GM12878 (cell line): ENCODE data around the gene CNTN4.

ENCODE experiments used
- BMI1 ChIP-seq: fragments of 450-650 bp; IDR thresholded peaks from 2 replicates; pipeline ENCODE4 v1.6.1; 2016; ENCODE audit warnings: mild to moderate bottlenecking, moderate library complexity, borderline replicate concordance
- CTCF ChIP-seq, 3 experiments: IDR thresholded peaks in 2 of 3; conservative IDR thresholded peaks in 1 of 3; 2 replicates each; pipeline ENCODE4 v1.5.1; 2011; ENCODE audit warnings: low read depth in 3 of 3, low read length in 3 of 3, mild to moderate bottlenecking in 3 of 3, control low read depth in 2 of 3, moderate library complexity in 2 of 3, inconsistent platforms in 1 of 3, mixed read lengths in 1 of 3; ENCODE audit not compliant: control insufficient read depth in 2 of 3, insufficient read depth in 1 of 3; ENCODE audit errors: extremely low read depth in 1 of 3
- EGR1 ChIP-seq, 2 experiments: IDR thresholded peaks; 1 replicate in 1 of 2; 2 replicates in 1 of 2; pipeline ENCODE4 v1.6.1; 2011 to 2012; ENCODE audit warnings: low read depth in 2 of 2, low read length in 2 of 2, borderline replicate concordance in 1 of 2, mild to moderate bottlenecking in 1 of 2, moderate library complexity in 1 of 2
- GABPA ChIP-seq: IDR thresholded peaks from 2 replicates; pipeline ENCODE4 v1.6.1; 2014; ENCODE audit warnings: antibody characterized with exemption, low read depth, mild to moderate bottlenecking, inconsistent platforms
- JUNB ChIP-seq: IDR thresholded peaks from 2 replicates; pipeline ENCODE4 v1.6.1; 2016; ENCODE audit warnings: antibody characterized with exemption, mild to moderate bottlenecking
- MLLT1 ChIP-seq: fragments of 450-650 bp; IDR thresholded peaks from 2 replicates; pipeline ENCODE4 v1.6.1; 2016; ENCODE audit warnings: mild to moderate bottlenecking
- NFYA ChIP-seq: IDR thresholded peaks from 2 replicates; pipeline ENCODE4 v1.6.1; 2011; ENCODE audit warnings: low read depth, mild to moderate bottlenecking, low read length, improper control_type of control experiment, borderline replicate concordance
- POLR2AphosphoS5 ChIP-seq: IDR thresholded peaks from 2 replicates; pipeline ENCODE4 v1.6.1; 2011; ENCODE audit warnings: mild to moderate bottlenecking, low read length, inconsistent platforms
- SKIL ChIP-seq: fragments of 450-650 bp; IDR thresholded peaks from 2 replicates; pipeline ENCODE4 v1.6.1; 2017; ENCODE audit warnings: mild to moderate bottlenecking, low read depth, inconsistent platforms; ENCODE audit not compliant: poor library complexity, severe bottlenecking
- TF ChIP-seq, protein P1 (sequence below): IDR thresholded peaks from 2 replicates; pipeline ENCODE4 v1.6.1; 2012; ENCODE audit warnings: low read depth, low read length, improper control_type of control experiment

- TF ChIP-seq GABPA (no peak), CTCF (IDR thresholded peaks at IDR 0.05 in 2 of 3, conservative IDR thresholded peaks at IDR 0.05 in 1 of 3; ENCODE audit: control insufficient read depth in 2 of 3, extremely low read depth in 1 of 3, insufficient read depth in 1 of 3, low read depth in 3 of 3, low read length in 3 of 3) (no peak), NFYA (no peak), SKIL (no peak), JUNB (no peak), EGR1 (IDR thresholded peaks at IDR 0.05; ENCODE audit: borderline replicate concordance in 1 of 2, low read depth in 2 of 2, low read length in 2 of 2) (no peak), MLLT1 (no peak), BMI1 (no peak), POLR2AphosphoS5 (no peak)
- TF ChIP-seq, protein P1, sequence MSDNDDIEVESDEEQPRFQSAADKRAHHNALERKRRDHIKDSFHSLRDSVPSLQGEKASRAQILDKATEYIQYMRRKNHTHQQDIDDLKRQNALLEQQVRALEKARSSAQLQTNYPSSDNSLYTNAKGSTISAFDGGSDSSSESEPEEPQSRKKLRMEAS: no peak
These were observed 752.7 kb downstream of the CNTN4 start for GRCh38 chr3:2851361-2851760.
